Stimulated activated CD4-positive, alpha-beta T cell treated with anti-CD3 and anti-CD28 coated beads, Interleukin-15, amount 100 ng/mL, for 48 hours (primary cell): Measurements from ENCODE around the gene KRTAP3-1.
"Not testable (repeated sequence)": the region's sequence is repeated elsewhere in the genome, so short reads cannot be mapped to it uniquely, and the experiment has no call there.

Experiments used
- DNase-seq, 2 donors: peaks; one replicate each; pipeline ENCODE4 v3.0.0-alpha.2; 2020; ENCODE audit warnings: low read depth in 2 of 2

KRTAP3-1 gene

GRCh38 chr17:41008811-41009210 lies at the start of gene KRTAP3-1:
Gene KRTAP3-1 (minus strand): TSS chr17:41009128. CDS start chr17:41009074, 54 bp downstream.
- DNase-seq = no peak

- DNase-seq = no peak
Observed at GRCh38 chr17:41057547-41057946, 48.6 kb upstream of the KRTAP3-1 start.

GRCh38 chr17:41055130-41055529 lies 46.2 kb upstream of the KRTAP3-1 start, which contains the start of gene KRTAP2-2:
Gene KRTAP2-2 (minus strand): TSS chr17:41055230. CDS start chr17:41055211, 19 bp downstream.
- not testable (repeated sequence) for DNase-seq

- not testable (repeated sequence) for DNase-seq
Observed at GRCh38 chr17:41054556-41054955, 45.6 kb upstream of the KRTAP3-1 start.

GRCh38 chr17:41054025-41054424 lies 45.1 kb upstream of the KRTAP3-1 start:
- DNase-seq = no peak

GRCh38 chr17:41052566-41052965 lies 43.6 kb upstream of the KRTAP3-1 start:
- DNase-seq = no peak

GRCh38 chr17:41049110-41049509 lies 40.2 kb upstream of the KRTAP3-1 start:
- no peak for DNase-seq

GRCh38 chr17:41048441-41048840 lies 39.5 kb upstream of the KRTAP3-1 start:
- no peak for DNase-seq

- DNase-seq = not testable (repeated sequence)
Observed at GRCh38 chr17:41046735-41047465, 38.0 kb upstream of the KRTAP3-1 start, which contains the start of gene KRTAP2-1. Gene KRTAP2-1 (minus strand): TSS chr17:41047316. CDS start chr17:41047267, 49 bp downstream.

- DNase-seq = no peak
Observed at GRCh38 chr17:41042953-41043352, 34.0 kb upstream of the KRTAP3-1 start.

- DNase-seq = not testable (repeated sequence)
Observed at GRCh38 chr17:41040783-41041571, 32.0 kb upstream of the KRTAP3-1 start, which contains the start of gene KRTAP1-1. Gene KRTAP1-1 (minus strand): TSS chr17:41041450. CDS start chr17:41041397, 53 bp downstream.

- DNase-seq = no peak
Observed at GRCh38 chr17:41037853-41038350, 29.0 kb upstream of the KRTAP3-1 start.

GRCh38 chr17:41034346-41034935 lies 25.5 kb upstream of the KRTAP3-1 start, which contains the start of gene KRTAP1-3:
Gene KRTAP1-3 (minus strand): TSS chr17:41034874. CDS start chr17:41034821, 53 bp downstream.
- not testable (repeated sequence) for DNase-seq

GRCh38 chr17:41029633-41030245 lies 20.8 kb upstream of the KRTAP3-1 start, which contains the start of gene KRTAP1-4:
Gene KRTAP1-4 (minus strand): TSS chr17:41030195. CDS start chr17:41030078, 117 bp downstream.
- DNase-seq = no peak

- DNase-seq = no peak
Observed at GRCh38 chr17:41026715-41027471, 18.0 kb upstream of the KRTAP3-1 start, which contains the start of gene KRTAP1-5. Gene KRTAP1-5 (minus strand): TSS chr17:41027208. CDS start chr17:41027155, 53 bp downstream.

GRCh38 chr17:41024697-41025096 lies 15.8 kb upstream of the KRTAP3-1 start:
- DNase-seq = no peak

- DNase-seq = no peak
Observed at GRCh38 chr17:41020336-41020735, 11.4 kb upstream of the KRTAP3-1 start.

GRCh38 chr17:41019415-41019814 lies 10.5 kb upstream of the KRTAP3-1 start:
- DNase-seq = no peak

GRCh38 chr17:41018541-41018940 lies 9.6 kb upstream of the KRTAP3-1 start:
- no peak for DNase-seq

- no peak for DNase-seq
Observed at GRCh38 chr17:41016578-41017215, 7.8 kb upstream of the KRTAP3-1 start.
